ENCODE data around the gene PCIF1. TPM values are rescaled to one million over a fixed set of nuclear protein-coding genes. Genes with fewer than 3 reads are reported as not detected.

The PCIF1 gene
- total RNA-seq, 1 experiment from 2014 or later, result 26.8 TPM

GRCh38 chr20:45947110-45947866, 12.8 kb downstream of the PCIF1 start:
- Histone ChIP-seq H3K14ac (ENCODE audit: insufficient read depth, low read length) (no peak overlapping the region), H3K4ac (ENCODE audit: low read depth, low read length) (no peak overlapping the region), H3K23me2 (ENCODE audit: insufficient read length, low read depth, low read length, poor library complexity, severe bottlenecking) (no peaks in the 10 kb centered on the region), H2AK5ac (ENCODE audit: insufficient read length, low read length) (no peak overlapping the region), H3K79me2 (ENCODE audit: insufficient read depth, low read length) (no peaks in the 10 kb centered on the region), H3K9ac (ENCODE audit: extremely low read depth, insufficient read length, low read length) (no peak overlapping the region), H3K9me3 (ENCODE audit: control insufficient read depth, low read depth, low read length) (no peaks in the 10 kb centered on the region), H3K79me1 (ENCODE audit: insufficient read depth, low read depth, low read length, poor library complexity, severe bottlenecking) (no peaks in the 10 kb centered on the region), H3K27ac (ENCODE audit: insufficient read length, low read depth, low read length) (no peak overlapping the region), H2BK120ac (ENCODE audit: low read depth, low read length, poor library complexity, severe bottlenecking) (no peak overlapping the region), H3T11ph (ENCODE audit: low read length) (no peak overlapping the region), H3K4me2 (ENCODE audit: insufficient read depth, insufficient read length, low read length) (no peak overlapping the region), H2AFZ (ENCODE audit: low read length) (no peak overlapping the region), H3K23ac (ENCODE audit: insufficient read length, low read depth, low read length) (no peak overlapping the region), H2BK12ac (ENCODE audit: insufficient read length, low read depth, low read length) (no peak overlapping the region), H3K27me3 (ENCODE audit: insufficient read depth, low read length) (no peaks in the 10 kb centered on the region), H3K56ac (ENCODE audit: insufficient read length, low read depth, low read length) (no peak overlapping the region), H2BK15ac (ENCODE audit: low read depth, low read length) (no peak overlapping the region), H4K20me1 (ENCODE audit: control insufficient read depth, insufficient read depth, insufficient read length) (peaks cover 2% of the 10 kb centered on the region), H3K4me1 (ENCODE audit: insufficient read depth, low read length) (no peaks in the 10 kb centered on the region), H3K18ac (ENCODE audit: insufficient read length, low read depth, low read length) (no peak overlapping the region), H2BK5ac (ENCODE audit: insufficient read length, low read length) (no peak overlapping the region), H2BK20ac (ENCODE audit: low read depth, low read length, poor library complexity, severe bottlenecking) (no peak overlapping the region), H4K91ac (ENCODE audit: insufficient read length, low read depth, low read length) (no peak overlapping the region), H4K5ac (ENCODE audit: insufficient read length, low read depth, low read length) (no peak overlapping the region), H4K8ac (replicated peaks; ENCODE audit: insufficient read length, low read depth, low read length) (no peak overlapping the region)
- TF ChIP-seq CTCF (conservative IDR thresholded peaks at IDR 0.05), result no peak
- Mint-ChIP-seq H3K27ac (no peak overlapping the region), H3K9me3 (no peaks in the 10 kb centered on the region), H3K36me3 (ENCODE audit: insufficient read depth in 1 of 3, low read depth in 3 of 3) (peaks cover 32 to 84% (median 58%) of the 10 kb centered on the region in 3 experiments; a peak in 6 of 7 replicates), H3K27me3 (ENCODE audit: low read depth) (no peaks in the 10 kb centered on the region; the same call in 1 of the 2 replicates), H3K4me1 (0 out of 4 replicates have a peak, but pooled peaks cover 0 to 4% of the 10 kb centered on the region in 2 experiments), H3K4me3 (no peak overlapping the region)
- no peak for DNase-seq
- no CpG with 5 or more reads among the region's 29 CpGs for WGBS (ENCODE audit: extremely low coverage, insufficient read length, low lambda C conversion rate)
